Type B pancreatic cell (in vitro differentiated cells): ENCODE data around the gene C9orf40. TPM values are rescaled to one million over a fixed set of nuclear protein-coding genes. Genes with fewer than 3 reads are reported as not detected.

ENCODE experiments used
- DNase-seq: peaks from one replicate; pipeline ENCODE4 v3.0.0; 2021; ENCODE audit warnings: mixed read lengths; ENCODE audit not compliant: unreplicated experiment; ENCODE audit errors: extremely low spot score
- H3K27ac Mint-ChIP-seq: 2 replicates; pipeline ENCODE4 v1.8.0; 2021; ENCODE audit warnings: mild to moderate bottlenecking, mixed read lengths
- H3K27me3 Mint-ChIP-seq: 2 replicates; pipeline ENCODE4 v1.8.0; 2021; ENCODE audit warnings: mixed read lengths
- H3K36me3 Mint-ChIP-seq: 2 replicates; pipeline ENCODE4 v1.8.0; 2021; ENCODE audit warnings: mixed read lengths
- H3K4me1 Mint-ChIP-seq: one replicate; pipeline ENCODE4 v1.8.0; 2021; ENCODE audit warnings: mixed read lengths; ENCODE audit not compliant: unreplicated experiment
- H3K4me3 Mint-ChIP-seq: 2 replicates; pipeline ENCODE4 v1.8.0; 2021; ENCODE audit warnings: mild to moderate bottlenecking, mixed read lengths
- H3K9me3 Mint-ChIP-seq: 2 replicates; pipeline ENCODE4 v1.8.0; 2021; ENCODE audit warnings: mixed read lengths
- CTCF ChIP-seq: fragments of 200-600 bp; sonication (generic); conservative IDR thresholded peaks from 2 replicates; pipeline ENCODE4 v1.5.0; 2021; ENCODE audit warnings: antibody characterized with exemption, mild to moderate bottlenecking
- total RNA-seq: library from RNA; stranded (reverse); gene quantifications from 2 replicates; pipeline ENCODE4 v1.2.1, GENCODE V29; 2021; ENCODE audit warnings: low replicate concordance

Gene C9orf40
- total RNA-seq, 1 donor from 2014 or later, result 10.4 TPM

- no peaks in the 10 kb centered on the region for H3K9me3 Mint-ChIP-seq
- peak; percentile 33 for TF ChIP-seq CTCF
- H3K27ac Mint-ChIP-seq, result no peak overlapping the region
- no peaks in the 10 kb centered on the region for H3K4me1 Mint-ChIP-seq
- DNase-seq, result no peak
- H3K27me3 Mint-ChIP-seq, result no peaks in the 10 kb centered on the region
- H3K36me3 Mint-ChIP-seq, result no peaks in the 10 kb centered on the region
- H3K4me3 Mint-ChIP-seq, result no peak overlapping the region
Measured at GRCh38 chr9:74940600-74940999, 12.1 kb downstream of the C9orf40 start.

GRCh38 chr9:74935008-74935407, 17.7 kb downstream of the C9orf40 start:
- no peak overlapping the region for H3K4me3 Mint-ChIP-seq

GRCh38 chr9:74921737-74922136, 31.0 kb downstream of the C9orf40 start:
- H3K4me3 Mint-ChIP-seq, result no peak overlapping the region
- H3K9me3 Mint-ChIP-seq, result peaks cover 4% of the 10 kb centered on the region
- H3K36me3 Mint-ChIP-seq, result no peaks in the 10 kb centered on the region
- no peak for TF ChIP-seq CTCF
- DNase-seq, result no peak
- no peaks in the 10 kb centered on the region for H3K4me1 Mint-ChIP-seq
- no peaks in the 10 kb centered on the region for H3K27me3 Mint-ChIP-seq
- H3K27ac Mint-ChIP-seq, result no peak overlapping the region

More at GRCh38 chr9:74935008-74935407, 17.7 kb downstream of the C9orf40 start:
- no peaks in the 10 kb centered on the region for H3K4me1 Mint-ChIP-seq
- no peaks in the 10 kb centered on the region for H3K9me3 Mint-ChIP-seq
- no peak for DNase-seq
- H3K36me3 Mint-ChIP-seq, result no peaks in the 10 kb centered on the region
- no peaks in the 10 kb centered on the region for H3K27me3 Mint-ChIP-seq
- H3K27ac Mint-ChIP-seq, result no peak overlapping the region
- no peak for TF ChIP-seq CTCF

- no peak overlapping the region for H3K4me3 Mint-ChIP-seq
Measured at GRCh38 chr9:74920944-74921626, 31.6 kb downstream of the C9orf40 start.

GRCh38 chr9:74910036-74910435, 42.7 kb downstream of the C9orf40 start:
- no peak for TF ChIP-seq CTCF
- H3K4me1 Mint-ChIP-seq, result no peaks in the 10 kb centered on the region
- no peaks in the 10 kb centered on the region for H3K27me3 Mint-ChIP-seq
- peaks cover 6% of the 10 kb centered on the region for H3K9me3 Mint-ChIP-seq
- no peak overlapping the region for H3K4me3 Mint-ChIP-seq
- no peak overlapping the region for H3K27ac Mint-ChIP-seq
- no peaks in the 10 kb centered on the region for H3K36me3 Mint-ChIP-seq
- no peak for DNase-seq

More at GRCh38 chr9:74920944-74921626, 31.6 kb downstream of the C9orf40 start:
- Mint-ChIP-seq H3K9me3 (peaks cover 4% of the 10 kb centered on the region), H3K36me3 (no peaks in the 10 kb centered on the region), H3K4me1 (no peaks in the 10 kb centered on the region), H3K27me3 (no peaks in the 10 kb centered on the region), H3K27ac (no peak overlapping the region)
- no peak for DNase-seq
- no peak for TF ChIP-seq CTCF
